Panc1 (cell line): Measurements from ENCODE around the gene IRS1. TPM values are rescaled to one million over a fixed set of nuclear protein-coding genes. Genes with fewer than 3 reads are reported as not detected.
A peak's percentile ranks its signal among the peaks of the same experiment; 100 is the strongest.

Source experiments
- ATAC-seq: fragments of 200-7000 bp; cut with Tn5 transposase; 2 replicates; pipeline ENCODE4 v1.9.1; 2020; ENCODE audit warnings: mild to moderate bottlenecking, moderate library complexity
- BruUV-seq: library from RNA; stranded (reverse); fragments of 400-500 nt; replicated peaks from 2 replicates; lab custom pipeline; 2021; lab: Mats Ljungman, UMichigan
- CTCF ChIA-PET: fragments of 300-600 bp; sonication (Branson Sonifier 250); formaldehyde crosslinking; loops from one replicate; lab custom pipeline; 2022; ENCODE audit warnings: antibody characterized with exemption; lab: Charles Lee
- POLR2A ChIA-PET: fragments of 300-600 bp; sonication (Branson Sonifier 250); formaldehyde crosslinking; loops from one replicate; lab custom pipeline; 2022; ENCODE audit warnings: antibody characterized with exemption; lab: Charles Lee
- DNase-seq: peaks from one replicate; pipeline ENCODE4 v3.0.0-alpha.2; 2010; ENCODE audit warnings: low read depth, low spot score
- H3K27ac ChIP-seq: 2 replicates; pipeline ENCODE4 v1.5.1; 2011; ENCODE audit warnings: mild to moderate bottlenecking, low read length, inconsistent platforms
- H3K27me3 ChIP-seq: fragments of 200-500 bp; sonication (Bioruptor generic); 2 replicates; pipeline ENCODE4 v1.6.0; 2014; ENCODE audit warnings: low read length, inconsistent platforms; ENCODE audit not compliant: control insufficient read depth, insufficient read depth
- H3K36me3 ChIP-seq: fragments of 200-500 bp; sonication (Bioruptor generic); 2 replicates; pipeline ENCODE4 v1.5.1; 2014; ENCODE audit warnings: inconsistent platforms, mild to moderate bottlenecking, low read length, moderate library complexity; ENCODE audit not compliant: control insufficient read depth, insufficient read depth
- H3K4me1 ChIP-seq: 2 replicates; pipeline ENCODE4 v1.5.1; 2011; ENCODE audit warnings: inconsistent platforms, mild to moderate bottlenecking, low read length, moderate library complexity; ENCODE audit not compliant: control insufficient read depth, insufficient read depth
- H3K4me3 ChIP-seq, 2 experiments: 2 replicates each; pipeline ENCODE4 v1.5.1; 2011 to 2012; ENCODE audit warnings: low read depth in 2 of 2, low read length in 2 of 2, mild to moderate bottlenecking in 2 of 2, inconsistent platforms in 1 of 2, moderate library complexity in 1 of 2
- H3K9me3 ChIP-seq: fragments of 200-500 bp; sonication (Bioruptor generic); 2 replicates; pipeline ENCODE4 v1.5.1; 2014; ENCODE audit warnings: low read depth, mild to moderate bottlenecking, inconsistent platforms, low read length, moderate library complexity; ENCODE audit not compliant: control insufficient read depth, insufficient read depth
- CTCF ChIP-seq: fragments of 450-650 bp; IDR thresholded peaks from 2 replicates; pipeline ENCODE4 v1.5.1; 2017; ENCODE audit warnings: mild to moderate bottlenecking
- POLR2AphosphoS5 ChIP-seq: IDR thresholded peaks from 2 replicates; pipeline ENCODE4 v1.6.1; 2012; ENCODE audit warnings: mild to moderate bottlenecking, low read depth, low read length, moderate library complexity
- SIN3A ChIP-seq: IDR thresholded peaks from 2 replicates; pipeline ENCODE4 v1.6.1; 2012; ENCODE audit warnings: low read depth, mild to moderate bottlenecking, low read length, moderate library complexity, borderline replicate concordance; ENCODE audit not compliant: insufficient read depth
- TCF7L2 ChIP-seq: IDR thresholded peaks from 2 replicates; pipeline ENCODE4 v1.6.1; 2011; ENCODE audit warnings: mild to moderate bottlenecking, low read depth, low read length, inconsistent platforms
- in situ Hi-C: cut with HindIII; loops from 2 replicates; pipeline ENCODE4 v1.10.0; 2016; ENCODE audit warnings: low sequenced_read_pairs, low pct_unique_long_range_greater_than_20kb
- intact Hi-C: fragments of 100-400 bp; cut with micrococcal nuclease; formaldehyde crosslinking; loops from one replicate; pipeline ENCODE4 v1.10.0; 2022; ENCODE audit not compliant: unreplicated experiment
- total RNA-seq: library from RNA; stranded (reverse); gene quantifications from one replicate; pipeline ENCODE4 v1.2.1, GENCODE V29; 2021; ENCODE audit not compliant: unreplicated experiment
- TF ChIP-seq, protein P1 (sequence below), 2 experiments: IDR thresholded peaks; 2 replicates each; pipeline ENCODE4 v1.6.1; 2011 to 2012; ENCODE audit warnings: low read depth in 2 of 2, control low read depth in 1 of 2, low read length in 1 of 2, mild to moderate bottlenecking in 1 of 2, moderate library complexity in 1 of 2; ENCODE audit not compliant: insufficient read depth in 1 of 2

Gene IRS1
- total RNA-seq, 1 experiment from 2014 or later, result 27.3 TPM

- Histone ChIP-seq H3K27me3 (no peaks in the 10 kb centered on the region), H3K4me1 (peaks cover 14% of the 10 kb centered on the region), H3K4me3 (peak overlapping the region; percentile 73 to 79), H3K36me3 (no peaks in the 10 kb centered on the region; the same call in 1 of the 2 replicates), H3K9me3 (no peaks in the 10 kb centered on the region), H3K27ac (peak overlapping the region; percentile 90)
- in situ Hi-C loops, result no loop called here
- ATAC-seq (no peak), DNase-seq (no peak)
- intact Hi-C loops, result loop anchor here (5.0 to 10.0 kb wide), 4 partner anchors 314 to 911 kb away; no protein-coding TSS in a partner anchor
- BruUV-seq, result no TSS peak
- ChIA-PET CTCF (no interaction called here), POLR2A (no interaction called here)
- TF ChIP-seq CTCF (peak; percentile 73), TCF7L2 (no peak; the same call in 1 of the 2 replicates)
Observed at GRCh38 chr2:226798422-226799210, 1.0 kb downstream of the IRS1 start.

DNA sequence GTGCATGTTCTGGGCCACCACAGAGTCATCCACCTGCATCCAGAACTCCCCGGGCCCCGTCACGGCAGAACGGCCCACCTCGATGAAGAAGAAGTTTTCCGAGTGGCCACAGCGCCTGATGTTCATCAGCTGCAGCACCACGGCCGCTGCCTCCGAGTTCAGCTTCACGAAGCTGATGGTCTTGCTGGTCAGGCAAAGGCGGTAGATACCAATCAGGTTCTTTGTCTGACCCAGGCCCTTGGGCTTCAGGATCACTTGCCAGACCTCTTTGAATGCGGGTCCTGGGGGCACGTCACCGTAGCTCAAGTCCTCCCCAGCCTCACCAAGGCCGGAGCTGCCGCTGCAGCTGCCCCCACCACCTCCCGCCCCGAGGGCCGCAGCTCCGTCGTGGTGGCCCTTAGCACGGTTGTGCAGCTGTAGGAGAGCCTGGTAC is 1.6 kb downstream of the IRS1 start:
- intact Hi-C loops, result loop anchor here (5.0 to 10.0 kb wide), 4 partner anchors 313 to 911 kb away; no protein-coding TSS in a partner anchor
- Histone ChIP-seq H3K4me1 (peaks cover 14% of the 10 kb centered on the region), H3K27ac (peak overlapping the region; percentile 90), H3K36me3 (no peaks in the 10 kb centered on the region; the same call in 1 of the 2 replicates), H3K27me3 (no peaks in the 10 kb centered on the region), H3K4me3 (peak overlapping the region; percentile 73 to 79), H3K9me3 (no peaks in the 10 kb centered on the region)
- no TSS peak for BruUV-seq
- ChIA-PET POLR2A (no interaction called here), CTCF (no interaction called here)
- TF ChIP-seq CTCF (no peak), TCF7L2 (no peak), SIN3A (no peak), POLR2AphosphoS5 (no peak)
- TF ChIP-seq, protein P1, sequence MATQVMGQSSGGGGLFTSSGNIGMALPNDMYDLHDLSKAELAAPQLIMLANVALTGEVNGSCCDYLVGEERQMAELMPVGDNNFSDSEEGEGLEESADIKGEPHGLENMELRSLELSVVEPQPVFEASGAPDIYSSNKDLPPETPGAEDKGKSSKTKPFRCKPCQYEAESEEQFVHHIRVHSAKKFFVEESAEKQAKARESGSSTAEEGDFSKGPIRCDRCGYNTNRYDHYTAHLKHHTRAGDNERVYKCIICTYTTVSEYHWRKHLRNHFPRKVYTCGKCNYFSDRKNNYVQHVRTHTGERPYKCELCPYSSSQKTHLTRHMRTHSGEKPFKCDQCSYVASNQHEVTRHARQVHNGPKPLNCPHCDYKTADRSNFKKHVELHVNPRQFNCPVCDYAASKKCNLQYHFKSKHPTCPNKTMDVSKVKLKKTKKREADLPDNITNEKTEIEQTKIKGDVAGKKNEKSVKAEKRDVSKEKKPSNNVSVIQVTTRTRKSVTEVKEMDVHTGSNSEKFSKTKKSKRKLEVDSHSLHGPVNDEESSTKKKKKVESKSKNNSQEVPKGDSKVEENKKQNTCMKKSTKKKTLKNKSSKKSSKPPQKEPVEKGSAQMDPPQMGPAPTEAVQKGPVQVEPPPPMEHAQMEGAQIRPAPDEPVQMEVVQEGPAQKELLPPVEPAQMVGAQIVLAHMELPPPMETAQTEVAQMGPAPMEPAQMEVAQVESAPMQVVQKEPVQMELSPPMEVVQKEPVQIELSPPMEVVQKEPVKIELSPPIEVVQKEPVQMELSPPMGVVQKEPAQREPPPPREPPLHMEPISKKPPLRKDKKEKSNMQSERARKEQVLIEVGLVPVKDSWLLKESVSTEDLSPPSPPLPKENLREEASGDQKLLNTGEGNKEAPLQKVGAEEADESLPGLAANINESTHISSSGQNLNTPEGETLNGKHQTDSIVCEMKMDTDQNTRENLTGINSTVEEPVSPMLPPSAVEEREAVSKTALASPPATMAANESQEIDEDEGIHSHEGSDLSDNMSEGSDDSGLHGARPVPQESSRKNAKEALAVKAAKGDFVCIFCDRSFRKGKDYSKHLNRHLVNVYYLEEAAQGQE (IDR thresholded peaks at IDR 0.05; ENCODE audit: insufficient read depth in 1 of 2, low read depth in 2 of 2, low read length in 1 of 2), result no peak
- ATAC-seq, result no peak
- in situ Hi-C loops, result no loop called here
- no peak for DNase-seq
